HEK293 (cell line): ENCODE measurements around the gene FRMPD4.
A peak's percentile ranks its signal among the peaks of the same experiment; 100 is the strongest.

Experiments
- CTCF ChIA-PET: fragments of 350-600 bp; formaldehyde crosslinking; extraction: SDS; loops from one replicate; lab custom pipeline; 2021; ENCODE audit warnings: antibody characterized with exemption; lab: Yijun Ruan, JAX
- POLR2A ChIA-PET: fragments of 300-600 bp; formaldehyde crosslinking; extraction: SDS; loops from one replicate; lab custom pipeline; 2020; ENCODE audit warnings: antibody characterized with exemption, inconsistent platforms; lab: Yijun Ruan, JAX
- H3K27ac ChIP-seq: fragments of 200-500 bp; sonication (Bioruptor generic); 2 replicates; pipeline ENCODE4 v1.5.1; 2014; ENCODE audit warnings: low read depth, low read length, control low read depth, inconsistent platforms; ENCODE audit errors: extremely low read depth
- H3K36me3 ChIP-seq, 2 experiments: fragments of 200-500 bp in 1 of 2; sonication (Bioruptor generic) in 1 of 2; 1 replicate in 1 of 2; 2 replicates in 1 of 2; pipeline ENCODE4 v1.5.1; 2014 to 2017; ENCODE audit warnings: inconsistent platforms in 2 of 2, low read length in 2 of 2; ENCODE audit not compliant: control insufficient read depth in 2 of 2, insufficient read depth in 1 of 2
- H3K4me1 ChIP-seq: fragments of 200-500 bp; sonication (Bioruptor generic); 2 replicates; pipeline ENCODE4 v1.5.1; 2014; ENCODE audit warnings: mild to moderate bottlenecking, low read length, inconsistent platforms; ENCODE audit not compliant: control insufficient read depth, insufficient read depth
- H3K4me3 ChIP-seq: 2 replicates; pipeline ENCODE4 v1.5.1; 2011; ENCODE audit warnings: low read depth, mild to moderate bottlenecking, control low read depth, low read length, moderate library complexity
- H3K9me3 ChIP-seq: fragments of 200-500 bp; sonication (Bioruptor generic); 2 replicates; pipeline ENCODE4 v1.5.1; 2014; ENCODE audit warnings: low read depth, low read length, inconsistent platforms; ENCODE audit not compliant: control insufficient read depth, insufficient read depth
- CTCF ChIP-seq: fragments of 450-650 bp; formaldehyde crosslinking; IDR thresholded peaks from 2 replicates; pipeline ENCODE4 v1.5.1; 2016; ENCODE audit warnings: missing biosample characterization, missing genetic modification characterization
- HOXC10 ChIP-seq: sonication (generic); formaldehyde crosslinking; IDR thresholded peaks from 2 replicates; pipeline ENCODE4 v1.8.1; 2023; ENCODE audit warnings: mild to moderate bottlenecking, missing genetic modification reagents
- KLF1 ChIP-seq: fragments of 450-650 bp; formaldehyde crosslinking; IDR thresholded peaks from 2 replicates; pipeline ENCODE4 v1.5.1; 2016; ENCODE audit warnings: missing biosample characterization, missing genetic modification characterization
- KLF7 ChIP-seq: fragments of 450-650 bp; formaldehyde crosslinking; IDR thresholded peaks from 2 replicates; pipeline ENCODE4 v1.5.1; 2016; ENCODE audit warnings: missing biosample characterization, missing genetic modification characterization, borderline replicate concordance
- OSR2 ChIP-seq: fragments of 450-650 bp; formaldehyde crosslinking; IDR thresholded peaks from 2 replicates; pipeline ENCODE4 v1.5.1; 2016; ENCODE audit warnings: missing biosample characterization, missing genetic modification characterization
- SETDB1 ChIP-seq: IDR thresholded peaks from one replicate; pipeline ENCODE4 v1.6.1; 2017; ENCODE audit warnings: mild to moderate bottlenecking, low read length, moderate library complexity, mixed read lengths; ENCODE audit not compliant: insufficient read length
- TCF7L2 ChIP-seq: IDR thresholded peaks from 2 replicates; pipeline ENCODE4 v1.6.1; 2011; ENCODE audit warnings: low read depth, mild to moderate bottlenecking, inconsistent platforms, low read length, moderate library complexity, borderline replicate concordance
- ZBTB44 ChIP-seq: fragments of 450-650 bp; IDR thresholded peaks from 2 replicates; pipeline ENCODE4 v1.5.1; 2018; ENCODE audit warnings: missing biosample characterization, mild to moderate bottlenecking, missing genetic modification characterization
- ZNF155 ChIP-seq: fragments of 450-650 bp; formaldehyde crosslinking; IDR thresholded peaks from 2 replicates; pipeline ENCODE4 v1.5.1; 2016; ENCODE audit warnings: missing biosample characterization, missing genetic modification characterization
- ZNF18 ChIP-seq: fragments of 450-650 bp; formaldehyde crosslinking; IDR thresholded peaks from 2 replicates; pipeline ENCODE4 v1.5.1; 2016; ENCODE audit warnings: missing biosample characterization, missing genetic modification characterization
- ZNF211 ChIP-seq: fragments of 450-650 bp; formaldehyde crosslinking; IDR thresholded peaks from 2 replicates; pipeline ENCODE4 v1.5.1; 2016; ENCODE audit warnings: low read depth, missing biosample characterization, missing genetic modification characterization
- ZNF248 ChIP-seq: fragments of 450-650 bp; formaldehyde crosslinking; IDR thresholded peaks from 2 replicates; pipeline ENCODE4 v1.5.1; 2017; ENCODE audit warnings: missing biosample characterization, missing genetic modification characterization
- ZNF26 ChIP-seq: fragments of 450-650 bp; formaldehyde crosslinking; IDR thresholded peaks from 2 replicates; pipeline ENCODE4 v1.5.1; 2016; ENCODE audit warnings: missing biosample characterization, missing genetic modification characterization
- ZNF362 ChIP-seq: fragments of 450-650 bp; formaldehyde crosslinking; IDR thresholded peaks from 2 replicates; pipeline ENCODE4 v1.5.1; 2016; ENCODE audit warnings: missing biosample characterization, missing genetic modification characterization
- ZNF37A ChIP-seq: fragments of 450-650 bp; IDR thresholded peaks from 2 replicates; pipeline ENCODE4 v1.5.1; 2018; ENCODE audit warnings: missing biosample characterization, missing genetic modification characterization
- ZNF433 ChIP-seq: fragments of 450-650 bp; formaldehyde crosslinking; IDR thresholded peaks from 2 replicates; pipeline ENCODE4 v1.5.1; 2016; ENCODE audit warnings: missing biosample characterization, missing genetic modification characterization, low read depth
- ZNF501 ChIP-seq: fragments of 450-650 bp; formaldehyde crosslinking; IDR thresholded peaks from 2 replicates; pipeline ENCODE4 v1.5.1; 2016; ENCODE audit warnings: missing biosample characterization, missing genetic modification characterization
- ZNF544 ChIP-seq: fragments of 450-650 bp; formaldehyde crosslinking; IDR thresholded peaks from 2 replicates; pipeline ENCODE4 v1.5.0; 2017; ENCODE audit warnings: missing biosample characterization, missing genetic modification characterization
- ZNF558 ChIP-seq: fragments of 450-650 bp; formaldehyde crosslinking; IDR thresholded peaks from 2 replicates; pipeline ENCODE4 v1.5.1; 2016; ENCODE audit warnings: missing biosample characterization, missing genetic modification characterization
- ZNF596 ChIP-seq: fragments of 450-650 bp; IDR thresholded peaks from 2 replicates; pipeline ENCODE4 v1.5.0; 2018; ENCODE audit warnings: missing biosample characterization, mild to moderate bottlenecking, missing genetic modification characterization, moderate library complexity
- ZNF600 ChIP-seq: fragments of 450-650 bp; formaldehyde crosslinking; IDR thresholded peaks from 2 replicates; pipeline ENCODE4 v1.5.1; 2016; ENCODE audit warnings: missing biosample characterization, missing genetic modification characterization
- ZNF610 ChIP-seq: fragments of 450-650 bp; formaldehyde crosslinking; IDR thresholded peaks from 2 replicates; pipeline ENCODE4 v1.5.1; 2016; ENCODE audit warnings: missing biosample characterization, missing genetic modification characterization, borderline replicate concordance
- ZNF837 ChIP-seq: fragments of 450-650 bp; formaldehyde crosslinking; IDR thresholded peaks from 2 replicates; pipeline ENCODE4 v1.5.1; 2016; ENCODE audit warnings: missing biosample characterization, missing genetic modification characterization

FRMPD4 gene

GRCh38 chrX:12673487-12673886 is 535.2 kb downstream of the FRMPD4 start:
- H3K4me1 ChIP-seq, result no peaks in the 10 kb centered on the region
- CTCF ChIA-PET, result no interaction called here
- H3K9me3 ChIP-seq, result no peaks in the 10 kb centered on the region
- H3K4me3 ChIP-seq, result no peak overlapping the region
- no peak overlapping the region for H3K27ac ChIP-seq
- POLR2A ChIA-PET, result no interaction called here
- no peaks in the 10 kb centered on the region for H3K36me3 ChIP-seq
- TF ChIP-seq KLF1 (no peak), ZNF610 (tag by site-specific recombination) (no peak), ZNF362 (tag by site-specific recombination) (no peak)
- TF ChIP-seq, all 188 proteins: peak for 0

- POLR2A ChIA-PET, result no interaction called here
Observed at GRCh38 chrX:12679522-12679921, 541.2 kb downstream of the FRMPD4 start.

GRCh38 chrX:12681047-12681446 is 542.8 kb downstream of the FRMPD4 start:
- no peaks in the 10 kb centered on the region for H3K36me3 ChIP-seq
- H3K4me3 ChIP-seq, result no peak overlapping the region
- CTCF ChIA-PET, result interaction anchor here (0.9 kb wide), 1 partner anchor 20 kb away, joined by 3 read pairs; no protein-coding TSS in a partner anchor
- H3K9me3 ChIP-seq, result no peaks in the 10 kb centered on the region
- no peaks in the 10 kb centered on the region for H3K4me1 ChIP-seq
- TF ChIP-seq ZNF501 (tag by site-specific recombination) (no peak), HOXC10 (CRISPR knock-in tag) (no peak), ZNF600 (no peak), ZNF544 (no peak), ZNF837 (tag by site-specific recombination) (no peak), OSR2 (no peak), TCF7L2 (no peak), ZNF26 (tag by site-specific recombination) (no peak), ZBTB44 (tag by site-specific recombination) (no peak), ZNF596 (tag by site-specific recombination) (no peak), CTCF (no peak), ZNF433 (tag by site-specific recombination) (no peak), ZNF558 (no peak), ZNF18 (tag by site-specific recombination) (no peak), ZNF155 (tag by site-specific recombination) (no peak), KLF7 (tag by site-specific recombination) (no peak), ZNF248 (tag by site-specific recombination) (no peak), ZNF211 (no peak)
- no peak overlapping the region for H3K27ac ChIP-seq
- POLR2A ChIA-PET, result no interaction called here

More at GRCh38 chrX:12679522-12679921, 541.2 kb downstream of the FRMPD4 start:
- H3K4me3 ChIP-seq, result no peak overlapping the region
- TF ChIP-seq SETDB1 (no peak), ZNF37A (tag by site-specific recombination) (peak; percentile 91)
- TF ChIP-seq, all 188 proteins: peak for 1
- H3K9me3 ChIP-seq, result no peaks in the 10 kb centered on the region
- H3K4me1 ChIP-seq, result no peaks in the 10 kb centered on the region
- no peaks in the 10 kb centered on the region for H3K36me3 ChIP-seq
- CTCF ChIA-PET, result no interaction called here
- H3K27ac ChIP-seq, result no peak overlapping the region
